Sigmoid colon (tissue), 7 donors: ENCODE results near the gene TBC1D8. TPM values are rescaled to one million over a fixed set of nuclear protein-coding genes. Genes with fewer than 3 reads are reported as not detected.

Source experiments
- DNase-seq: peaks from one replicate; pipeline ENCODE4 v3.0.0-alpha.2; 2019
- H3K27ac ChIP-seq, 4 donors: fragments of 200-600 bp; sonication (generic); one replicate each; pipeline ENCODE4 v1.5.1; 2016 to 2019; ENCODE audit warnings: mild to moderate bottlenecking in 1 of 4
- H3K27me3 ChIP-seq, 3 donors: fragments of 200-600 bp; sonication (generic); one replicate each; pipeline ENCODE4 v1.5.1; 2019; ENCODE audit warnings: mild to moderate bottlenecking in 1 of 3
- H3K36me3 ChIP-seq, 4 donors: fragments of 200-600 bp; sonication (generic); one replicate each; pipeline ENCODE4 v1.5.1; 2016 to 2019
- H3K4me1 ChIP-seq, 4 donors: fragments of 200-600 bp; sonication (generic); one replicate each; pipeline ENCODE4 v1.5.1; 2017 to 2019
- H3K4me3 ChIP-seq, 4 donors: fragments of 200-600 bp; sonication (generic); one replicate each; pipeline ENCODE4 v1.5.1; 2017 to 2019; ENCODE audit warnings: mild to moderate bottlenecking in 2 of 4, moderate library complexity in 1 of 4
- H3K9me3 ChIP-seq, 4 donors: fragments of 200-600 bp in 3 of 4; sonication (generic) in 3 of 4; one replicate each; pipeline versions ENCODE4 v1.5.1 to v1.6.1; 2013 to 2019
- CTCF ChIP-seq, 4 experiments: fragments of 450-650 bp in 3 of 4; fragments of 200-600 bp in 1 of 4; IDR thresholded peaks; one replicate each; pipeline ENCODE4 v1.5.1; 2016 to 2019; ENCODE audit warnings: antibody characterized with exemption in 4 of 4, mild to moderate bottlenecking in 3 of 4, moderate library complexity in 2 of 4
- EP300 ChIP-seq, 4 donors: sonication (generic); formaldehyde crosslinking; IDR thresholded peaks; one replicate each; pipeline ENCODE4 v1.6.1; 2017; ENCODE audit warnings: antibody characterized with exemption in 4 of 4
- POLR2A ChIP-seq, 2 donors: fragments of 450-650 bp; IDR thresholded peaks; one replicate each; pipeline ENCODE4 v1.6.1; 2016; ENCODE audit warnings: antibody characterized with exemption in 2 of 2, mild to moderate bottlenecking in 2 of 2, moderate library complexity in 2 of 2
- POLR2AphosphoS5 ChIP-seq, 4 donors: sonication (generic); formaldehyde crosslinking; IDR thresholded peaks; one replicate each; pipeline ENCODE4 v1.6.1; 2017; ENCODE audit warnings: antibody characterized with exemption in 4 of 4
- whole genome bisulfite sequencing, 2 donors: extraction: QIAGEN DNeasy Blood & Tissue Kit; methylation state at CpG; one replicate each; pipeline ENCODE4 v1.1.7; 2013; 5-methylcytosine and 5-hydroxymethylcytosine counted together
- intact Hi-C: fragments of 100-400 bp; cut with DNase I; formaldehyde crosslinking; loops from one replicate; pipeline ENCODE4 v1.15.1; 2023
- polyA plus RNA-seq, 3 donors: library from polyadenylated mRNA; stranded (reverse); fragments of 200-250 nt; gene quantifications; one replicate each; pipeline ENCODE4 v1.2.3, GENCODE V29; 2013
- total RNA-seq, 4 donors: library from RNA; depleted of rRNA; stranded (reverse); fragments of >200 nt; gene quantifications; one replicate each; pipeline ENCODE4 v1.1.0, GENCODE V29; 2016
- donor health status: healthy with polysubstance abuse.
- donor health status: Bipolar disorder and iron deficiency.
- donor health status: healthy.

Gene TBC1D8
- total and polyA plus RNA-seq, 7 donors, result 3.0 to 24.1 (median 15.7) TPM

GRCh38 chr2:101094351-101094750 is 56.8 kb downstream of the TBC1D8 start:
- intact Hi-C loops, result no loop called here
- no peak for DNase-seq
- H3K36me3 ChIP-seq, result no peaks in the 10 kb centered on the region
- H3K27ac ChIP-seq, result no peak overlapping the region
- H3K27me3 ChIP-seq, result no peaks in the 10 kb centered on the region
- TF ChIP-seq CTCF (IDR thresholded peaks at IDR 0.05), result no peak
- no peak for TF ChIP-seq POLR2A (IDR thresholded peaks at IDR 0.05)
- no peak for TF ChIP-seq POLR2AphosphoS5 (IDR thresholded peaks at IDR 0.05)
- TF ChIP-seq EP300 (IDR thresholded peaks at IDR 0.05), result no peak
- 55 to 82% methylated on average over 1 of the region's 1 CpG for WGBS, 2 donors
- no peaks in the 10 kb centered on the region for H3K4me1 ChIP-seq
- H3K4me3 ChIP-seq, result no peak overlapping the region
- H3K9me3 ChIP-seq, result peaks cover 0 to 2% (median 0%) of the 10 kb centered on the region in 4 donors

GRCh38 chr2:101089942-101090799 is 61.0 kb downstream of the TBC1D8 start:
- no peak overlapping the region for H3K4me3 ChIP-seq
- H3K4me1 ChIP-seq, result no peaks in the 10 kb centered on the region
- TF ChIP-seq POLR2A (IDR thresholded peaks at IDR 0.05), result no peak
- TF ChIP-seq POLR2AphosphoS5 (IDR thresholded peaks at IDR 0.05), result no peak
- TF ChIP-seq CTCF (IDR thresholded peaks at IDR 0.05), result no peak
- TF ChIP-seq EP300 (IDR thresholded peaks at IDR 0.05), result no peak
- WGBS, 2 donors, result 88 to 91% methylated on average over 12 of the region's 12 CpGs
- no peaks in the 10 kb centered on the region for H3K27me3 ChIP-seq
- no peaks in the 10 kb centered on the region for H3K36me3 ChIP-seq
- intact Hi-C loops, result no loop called here
- DNase-seq, result no peak
- no peak overlapping the region for H3K27ac ChIP-seq
- H3K9me3 ChIP-seq, result no peaks in the 10 kb centered on the region

- Histone ChIP-seq H3K27ac (no peak overlapping the region), H3K27me3 (no peaks in the 10 kb centered on the region), H3K36me3 (no peaks in the 10 kb centered on the region), H3K4me3 (no peak overlapping the region), H3K4me1 (no peaks in the 10 kb centered on the region), H3K9me3 (no peaks in the 10 kb centered on the region)
- DNase-seq, result no peak
- TF ChIP-seq POLR2AphosphoS5 (IDR thresholded peaks at IDR 0.05) (no peak), CTCF (IDR thresholded peaks at IDR 0.05) (no peak), POLR2A (IDR thresholded peaks at IDR 0.05) (no peak), EP300 (IDR thresholded peaks at IDR 0.05) (no peak)
- intact Hi-C loops, result no loop called here
- 94 to 96% methylated on average over 1 of the region's 1 CpG for WGBS, 2 donors
Observed at GRCh38 chr2:101089419-101089818, 61.8 kb downstream of the TBC1D8 start.

GRCh38 chr2:101087638-101088037 is 63.5 kb downstream of the TBC1D8 start:
- Histone ChIP-seq H3K4me3 (no peak overlapping the region), H3K36me3 (no peaks in the 10 kb centered on the region), H3K27ac (no peak overlapping the region), H3K9me3 (no peaks in the 10 kb centered on the region), H3K4me1 (no peaks in the 10 kb centered on the region), H3K27me3 (no peaks in the 10 kb centered on the region)
- TF ChIP-seq POLR2A (IDR thresholded peaks at IDR 0.05) (no peak), EP300 (IDR thresholded peaks at IDR 0.05) (no peak), CTCF (IDR thresholded peaks at IDR 0.05) (no peak), POLR2AphosphoS5 (IDR thresholded peaks at IDR 0.05) (no peak)
- DNase-seq, result no peak
- intact Hi-C loops, result no loop called here
